ENCODE data around the gene ISLR2.
A peak's percentile ranks its signal among the peaks of the same experiment; 100 is the strongest.
"Not testable (repeated sequence)": the region's sequence is repeated elsewhere in the genome, so short reads cannot be mapped to it uniquely, and the experiment has no call there.

The ISLR2 gene, protein sequence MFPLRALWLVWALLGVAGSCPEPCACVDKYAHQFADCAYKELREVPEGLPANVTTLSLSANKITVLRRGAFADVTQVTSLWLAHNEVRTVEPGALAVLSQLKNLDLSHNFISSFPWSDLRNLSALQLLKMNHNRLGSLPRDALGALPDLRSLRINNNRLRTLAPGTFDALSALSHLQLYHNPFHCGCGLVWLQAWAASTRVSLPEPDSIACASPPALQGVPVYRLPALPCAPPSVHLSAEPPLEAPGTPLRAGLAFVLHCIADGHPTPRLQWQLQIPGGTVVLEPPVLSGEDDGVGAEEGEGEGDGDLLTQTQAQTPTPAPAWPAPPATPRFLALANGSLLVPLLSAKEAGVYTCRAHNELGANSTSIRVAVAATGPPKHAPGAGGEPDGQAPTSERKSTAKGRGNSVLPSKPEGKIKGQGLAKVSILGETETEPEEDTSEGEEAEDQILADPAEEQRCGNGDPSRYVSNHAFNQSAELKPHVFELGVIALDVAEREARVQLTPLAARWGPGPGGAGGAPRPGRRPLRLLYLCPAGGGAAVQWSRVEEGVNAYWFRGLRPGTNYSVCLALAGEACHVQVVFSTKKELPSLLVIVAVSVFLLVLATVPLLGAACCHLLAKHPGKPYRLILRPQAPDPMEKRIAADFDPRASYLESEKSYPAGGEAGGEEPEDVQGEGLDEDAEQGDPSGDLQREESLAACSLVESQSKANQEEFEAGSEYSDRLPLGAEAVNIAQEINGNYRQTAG

DNA sequence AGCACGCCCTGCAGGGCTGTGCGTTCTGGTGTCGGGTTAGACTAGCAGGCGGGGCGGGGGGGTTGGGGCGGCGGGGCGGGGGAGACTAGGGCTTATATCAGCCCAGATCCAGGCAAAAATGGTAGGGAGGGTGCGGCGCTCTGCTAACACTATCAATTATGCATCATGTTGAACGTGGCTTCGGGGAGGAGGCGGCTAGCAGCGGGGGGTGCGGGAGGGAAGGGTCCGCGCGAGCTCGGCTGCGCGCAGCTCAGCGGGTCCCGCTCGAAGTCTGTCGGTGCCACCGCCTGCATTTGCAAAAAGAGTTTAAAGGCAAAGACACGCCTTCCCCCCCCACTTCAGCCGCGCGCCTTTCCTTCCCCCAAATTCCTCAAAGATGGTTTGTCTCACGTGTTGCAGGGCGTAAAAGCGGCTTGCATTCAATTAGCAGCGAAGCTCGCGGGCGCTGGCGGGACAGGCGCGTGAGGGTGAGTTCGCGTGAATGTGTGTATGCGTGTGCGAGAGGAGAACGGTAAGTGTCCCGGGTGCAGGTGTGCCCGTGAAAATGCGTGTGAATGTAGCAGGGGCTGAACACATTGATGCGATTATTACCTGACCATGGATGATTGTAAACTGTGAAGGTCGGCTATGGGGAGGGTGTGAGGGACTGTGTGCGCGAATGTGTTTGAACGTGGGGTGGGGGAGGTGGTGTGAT is at the start of gene ISLR2:
ISLR2 (plus strand) TSS at position 432 of the 694 bp plus-strand sequence. CDS start 2,169 bp downstream, outside the sequence.
- DNase-seq, result peak; percentile 64

DNA sequence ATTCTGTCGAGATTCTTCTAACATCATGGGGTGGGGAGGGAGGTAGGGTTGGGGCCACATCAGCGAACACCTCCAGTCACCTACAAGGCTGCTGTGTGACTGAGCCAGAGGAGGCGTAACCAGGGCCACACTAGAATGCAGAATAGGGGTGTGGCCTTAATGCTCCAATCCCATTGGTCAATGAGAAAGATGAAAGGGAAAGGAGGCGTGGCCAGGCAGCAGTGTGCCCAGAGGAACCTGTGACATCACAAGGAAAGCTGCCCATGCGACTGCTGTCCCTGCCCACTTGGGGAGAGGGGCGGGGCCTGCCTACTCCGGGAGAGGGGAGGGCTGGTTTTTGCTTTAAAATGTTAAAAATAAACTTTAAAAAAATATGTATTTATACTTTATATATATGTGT is 47.9 kb upstream of the ISLR2 start, which contains the start of gene GOLGA6A:
GOLGA6A (minus strand) TSS at position 101 of the 400 bp plus-strand sequence; CDS start at position 60, 41 bp downstream.
- DNase-seq, result not testable (repeated sequence)

DNA sequence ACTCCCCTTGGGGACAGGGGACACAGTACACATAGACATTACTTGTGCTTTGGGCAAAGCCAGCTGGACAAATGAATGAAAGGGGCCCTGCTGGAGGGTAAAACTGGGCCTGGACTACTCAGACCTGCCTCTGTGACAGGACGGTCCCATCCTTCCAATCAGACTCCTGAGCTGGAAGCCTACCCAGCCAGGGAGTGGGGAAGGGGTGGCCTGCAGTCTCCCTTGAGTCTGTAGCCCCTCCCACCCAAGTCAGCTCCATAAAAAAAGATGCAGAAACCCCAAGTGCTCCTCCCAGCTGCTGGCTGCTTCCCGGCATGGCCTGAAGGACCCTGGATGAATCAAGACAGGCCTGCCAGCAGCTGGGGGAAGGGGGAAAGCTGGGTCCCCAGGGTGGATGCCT is 35.8 kb upstream of the ISLR2 start:
- DNase-seq, result not testable (repeated sequence)

DNA sequence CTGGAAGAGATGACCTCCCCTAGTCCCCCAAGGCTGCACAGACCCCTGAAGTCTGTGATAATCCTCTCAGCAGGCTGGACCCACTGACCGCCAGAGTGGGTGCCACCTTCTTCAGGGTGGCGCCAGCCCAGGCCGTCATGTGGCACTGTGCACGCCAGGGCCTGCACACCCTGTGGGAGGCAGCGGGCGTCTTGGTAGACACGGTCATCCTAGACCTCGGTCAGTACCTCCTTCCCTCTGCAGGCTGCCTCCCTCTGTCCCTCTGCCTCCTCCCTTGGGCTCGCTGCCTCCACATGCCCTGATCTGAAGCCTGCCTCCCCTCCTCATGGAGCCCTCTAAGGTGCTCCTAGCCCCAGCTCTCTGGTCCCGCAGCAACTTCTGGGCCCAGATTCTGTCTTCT is 34.8 kb upstream of the ISLR2 start:
- not testable (repeated sequence) for DNase-seq

DNA sequence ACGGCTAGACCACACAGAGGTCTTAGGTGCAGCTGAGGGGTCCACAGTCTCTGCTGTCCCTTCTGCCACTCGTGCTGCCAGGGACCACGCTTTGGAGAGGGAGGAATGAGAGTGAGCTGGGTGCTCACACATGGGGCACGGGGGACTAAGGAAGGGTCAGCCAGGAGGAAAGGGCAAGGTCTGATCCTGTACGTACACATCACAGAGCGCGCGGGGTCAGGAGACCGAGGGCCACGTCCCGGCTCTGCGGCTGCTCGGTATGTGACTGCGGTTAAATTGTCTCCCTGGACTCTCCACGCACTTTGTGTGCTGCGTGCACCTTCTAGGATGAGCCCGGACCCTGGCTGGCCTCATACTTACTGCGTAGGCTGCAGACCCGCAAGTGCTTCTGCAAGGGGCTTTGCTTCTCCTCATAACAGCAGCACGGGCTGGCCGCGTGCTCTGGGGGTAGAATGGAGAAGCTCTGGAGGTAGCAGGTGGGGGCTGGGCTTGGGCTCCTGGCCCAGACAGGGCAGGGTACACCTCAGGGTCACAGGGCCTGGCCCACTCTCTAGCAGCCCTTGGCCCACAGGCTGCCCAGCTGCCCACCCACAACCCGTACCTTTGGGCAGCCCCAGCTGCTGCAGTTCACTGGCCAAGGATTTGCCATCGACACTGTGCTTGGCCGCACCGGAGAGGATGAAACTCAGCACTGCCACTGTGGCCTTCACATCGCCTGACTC is 33.5 kb upstream of the ISLR2 start:
- DNase-seq, result not testable (repeated sequence)

DNA sequence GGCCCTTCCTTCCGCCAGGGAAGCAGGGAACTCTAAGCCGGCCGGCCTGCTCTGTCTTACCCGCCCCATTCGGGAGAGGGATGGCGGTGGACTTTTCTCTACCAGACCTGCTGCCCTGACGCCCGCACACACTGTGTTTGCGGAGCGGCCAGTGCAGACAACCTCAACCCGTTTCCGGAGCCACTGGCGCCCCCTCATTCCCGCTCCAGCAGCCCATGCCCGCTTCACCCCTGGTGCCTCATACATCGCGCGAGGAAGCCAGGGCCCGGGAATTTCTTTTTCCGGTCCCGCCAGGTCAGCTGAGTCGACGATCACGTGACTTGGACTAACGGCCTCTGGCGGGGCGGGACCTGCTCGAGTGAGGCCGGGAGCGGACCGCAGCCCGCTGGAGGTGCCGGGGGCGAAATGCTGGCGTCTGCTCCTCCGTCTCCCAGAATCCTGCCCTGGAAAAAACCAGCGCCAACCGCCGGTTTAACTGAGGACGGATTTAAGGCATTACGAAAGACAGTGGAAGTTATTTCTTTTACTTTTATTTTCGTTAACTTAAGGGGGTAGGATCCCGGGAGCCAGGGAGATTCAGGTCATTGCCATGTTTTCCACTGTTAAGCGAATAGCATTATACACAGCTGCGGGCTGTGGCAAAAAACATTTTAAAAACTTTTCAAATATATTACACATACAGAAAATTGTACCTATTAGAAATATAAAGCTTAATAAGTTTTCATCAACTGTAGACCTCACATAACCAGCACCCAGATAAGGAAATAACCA is 30.2 kb upstream of the ISLR2 start:
- DNase-seq, result not testable (repeated sequence)

DNA sequence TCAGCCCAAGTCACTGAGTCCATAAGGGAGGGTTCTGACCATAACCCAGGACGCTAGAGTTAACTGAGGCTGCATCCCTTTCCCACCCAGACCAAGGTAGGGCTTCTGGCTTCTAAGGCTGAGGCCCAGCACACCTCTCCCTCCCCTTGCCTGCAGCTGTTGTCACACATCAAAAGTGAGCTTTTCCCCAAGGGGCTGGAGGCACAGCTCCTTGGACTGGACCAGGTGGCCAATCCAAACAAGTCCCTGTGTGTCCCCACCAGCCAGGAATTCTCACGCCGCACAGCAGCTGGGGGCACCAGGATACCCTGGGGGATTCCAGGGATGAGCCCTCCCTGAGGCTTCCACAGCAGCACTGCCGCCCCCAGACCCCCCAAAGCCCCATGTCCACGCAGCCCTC is 22.3 kb upstream of the ISLR2 start:
- no peak for DNase-seq

DNA sequence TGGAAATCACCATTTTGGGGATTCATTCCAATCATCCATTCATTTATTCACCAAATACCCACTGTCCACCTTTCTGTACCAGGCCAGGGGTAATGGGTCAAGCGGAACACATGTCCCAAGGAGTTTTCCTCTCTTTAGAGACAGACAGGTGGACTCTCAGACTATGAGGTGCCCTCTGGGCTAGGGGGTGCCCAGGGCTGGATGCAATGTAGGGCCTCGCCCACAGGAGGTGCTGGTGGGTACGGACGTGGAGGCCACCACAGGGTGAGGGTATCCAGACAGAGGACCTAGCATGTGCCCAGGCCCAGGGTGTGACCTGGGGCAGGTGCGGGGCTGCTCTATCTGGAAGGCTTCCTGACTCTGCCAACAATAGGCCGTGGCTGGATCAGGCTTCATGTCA is 21.8 kb upstream of the ISLR2 start:
- DNase-seq, result not testable (repeated sequence)

DNA sequence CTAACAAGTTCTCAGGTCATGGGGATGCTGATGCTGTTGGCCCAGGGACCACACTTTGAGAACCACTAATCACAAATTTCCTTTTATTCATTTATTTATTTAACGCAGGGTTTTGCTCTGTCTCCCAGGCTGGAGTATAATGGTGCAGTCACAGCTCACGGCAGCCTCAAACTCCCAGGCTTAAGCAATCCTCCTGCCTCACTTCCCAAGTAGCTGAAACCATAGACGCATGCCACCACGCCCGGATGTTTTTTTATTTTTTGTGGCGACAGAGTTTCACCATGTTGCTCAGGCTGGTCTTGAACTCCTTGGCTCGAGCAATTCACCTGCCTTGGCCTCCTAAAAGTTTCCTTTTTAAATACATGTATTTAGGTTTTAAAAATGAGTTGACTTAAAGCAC is 20.7 kb upstream of the ISLR2 start:
- no peak for DNase-seq

DNA sequence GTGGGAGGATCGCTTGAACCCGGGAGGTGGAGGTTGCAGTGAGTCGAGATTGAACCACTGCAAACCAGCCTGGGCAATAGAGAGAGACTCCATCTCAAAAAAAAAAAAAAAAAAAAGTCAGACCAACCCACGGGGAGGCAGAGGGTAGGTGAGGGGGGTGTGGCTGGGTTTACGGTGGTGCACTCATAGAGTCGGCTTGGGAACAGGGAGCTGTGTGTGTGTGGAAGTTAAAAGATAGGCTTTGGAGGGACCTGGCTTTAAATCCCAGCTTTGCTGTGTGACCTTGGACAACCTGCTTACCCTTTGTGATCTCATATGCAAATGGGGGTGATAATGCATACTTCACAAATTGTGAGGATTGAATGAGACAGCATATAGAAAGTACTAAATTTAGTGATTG is 10.0 kb upstream of the ISLR2 start:
- DNase-seq, result peak; percentile 38

DNA sequence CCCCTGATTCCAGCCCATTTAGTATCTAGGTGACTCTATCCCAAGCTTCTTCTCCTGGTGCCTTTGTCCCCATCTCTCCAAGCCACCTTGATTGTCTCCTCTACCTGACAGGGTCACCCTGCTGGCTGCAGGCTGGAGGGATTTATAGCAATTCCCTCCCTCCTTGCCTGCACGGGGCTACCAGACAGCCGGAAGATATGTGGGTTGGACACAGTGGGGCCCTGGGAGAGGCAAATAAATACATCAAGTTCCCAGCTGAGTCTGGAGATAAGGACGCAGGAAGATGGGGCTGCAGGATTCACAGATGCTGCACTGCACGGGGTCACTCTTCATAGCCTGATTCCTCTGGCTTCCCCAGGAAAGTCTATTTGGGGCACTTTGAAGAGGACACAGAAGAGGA is 9.3 kb upstream of the ISLR2 start:
- no peak for DNase-seq

DNA sequence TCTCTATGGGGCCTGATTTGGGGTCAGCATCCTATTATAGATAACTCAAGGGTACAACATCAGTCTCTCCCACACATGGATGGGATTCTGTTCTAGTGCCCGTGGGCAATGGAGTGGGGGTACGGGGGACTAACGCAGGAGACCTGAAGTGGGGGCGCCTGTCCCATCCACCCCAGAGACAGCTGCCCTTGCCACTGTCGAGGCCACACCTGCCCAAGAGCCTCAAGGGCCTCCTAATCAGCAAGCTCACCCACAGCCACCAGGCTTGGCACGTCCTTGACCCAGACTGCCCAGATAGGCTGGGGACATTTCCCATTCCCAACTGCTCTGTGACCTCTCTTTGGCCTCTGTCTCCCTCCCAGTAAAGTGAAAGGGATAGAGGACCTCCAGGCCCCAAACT is 8.5 kb upstream of the ISLR2 start:
- no peak for DNase-seq

DNA sequence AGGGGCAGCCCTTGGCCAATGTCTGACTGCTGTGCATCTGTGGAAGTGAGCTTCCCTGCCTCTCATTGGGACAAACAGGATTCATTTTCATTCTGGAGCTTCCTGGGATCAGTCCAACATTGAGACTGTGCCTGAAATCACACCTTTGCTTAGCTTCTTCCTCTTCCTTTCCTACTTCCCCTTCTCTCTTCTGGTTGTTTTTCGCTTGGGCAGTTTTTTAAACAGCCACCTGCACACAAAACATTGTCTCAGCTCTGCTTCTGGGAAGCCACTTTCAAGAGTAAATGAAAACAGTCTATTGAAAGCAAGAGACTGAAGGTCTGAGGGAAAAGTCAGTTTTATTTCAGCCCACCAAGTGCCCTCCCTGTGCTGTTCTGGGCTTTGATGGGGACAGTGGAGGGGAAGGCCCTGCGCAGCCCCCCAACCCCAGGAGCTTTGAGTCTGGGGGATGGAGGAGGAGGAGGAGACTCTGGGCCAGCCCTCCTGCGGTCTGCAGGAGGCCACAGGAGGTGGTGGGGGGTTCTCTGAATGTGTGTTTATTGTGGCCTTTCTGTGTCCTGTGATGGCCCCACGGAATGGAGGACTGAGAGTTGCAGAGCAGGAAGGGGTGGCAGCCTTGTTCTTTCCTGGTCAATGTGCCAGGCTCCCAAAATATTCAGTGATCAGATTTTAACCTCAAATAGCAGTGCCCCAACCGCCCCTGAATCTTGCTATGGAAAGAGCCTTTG is 7.8 kb upstream of the ISLR2 start:
- DNase-seq, result no peak

DNA sequence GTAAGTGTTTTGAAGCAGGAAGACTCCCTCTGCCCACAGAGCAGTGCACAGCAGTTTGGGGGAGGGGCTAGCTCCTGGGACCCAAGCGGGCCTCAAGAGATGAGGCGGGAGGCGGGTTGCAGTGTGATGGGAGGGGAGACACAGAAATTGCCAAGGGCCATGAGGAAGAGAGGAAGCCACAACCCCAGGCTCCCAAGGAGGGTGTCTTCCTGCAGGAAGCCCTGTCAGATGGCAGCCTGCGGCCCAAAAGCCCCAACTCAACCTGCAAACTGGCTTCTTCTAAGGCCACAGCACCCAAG is 7.3 kb upstream of the ISLR2 start:
- DNase-seq, result peak; percentile 59

DNA sequence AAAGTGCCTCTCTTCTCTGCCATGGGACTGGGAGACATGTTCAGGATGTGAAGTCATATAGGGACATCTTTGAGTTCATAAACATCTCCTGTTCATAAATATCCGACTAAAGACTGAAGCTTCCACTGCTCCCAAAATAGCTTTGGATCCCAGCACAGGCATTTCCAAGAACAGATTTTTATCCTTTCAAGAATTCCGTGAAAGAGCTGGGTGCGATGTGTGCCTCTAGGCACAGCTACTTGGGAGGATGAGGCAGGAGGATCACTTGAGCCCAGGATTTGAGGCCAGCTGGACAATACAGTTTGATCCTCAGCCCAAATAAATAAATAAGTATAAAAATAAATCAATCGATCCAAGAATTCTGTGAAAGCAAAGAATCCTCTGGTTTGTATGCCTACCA is 6.7 kb upstream of the ISLR2 start:
- DNase-seq, result no peak

DNA sequence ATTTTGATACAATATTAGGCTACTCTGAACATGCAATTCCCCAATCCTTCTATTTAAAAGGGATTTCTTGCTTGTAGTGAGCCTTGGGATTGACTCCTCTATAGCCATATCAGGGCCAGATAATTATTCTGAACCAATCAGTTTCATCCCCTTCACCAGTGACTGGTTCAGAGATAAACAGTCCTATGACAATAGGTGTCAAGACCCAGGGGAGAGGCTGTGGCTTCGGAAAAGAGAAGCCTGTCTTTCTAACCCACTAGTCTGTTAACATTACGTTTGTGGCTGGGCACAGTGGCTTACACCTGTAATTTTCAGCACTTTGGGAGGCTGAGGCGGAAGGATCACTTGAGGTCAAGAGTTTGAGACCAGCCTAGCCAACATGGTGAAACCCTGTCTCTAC is 6.2 kb upstream of the ISLR2 start:
- no peak for DNase-seq

DNA sequence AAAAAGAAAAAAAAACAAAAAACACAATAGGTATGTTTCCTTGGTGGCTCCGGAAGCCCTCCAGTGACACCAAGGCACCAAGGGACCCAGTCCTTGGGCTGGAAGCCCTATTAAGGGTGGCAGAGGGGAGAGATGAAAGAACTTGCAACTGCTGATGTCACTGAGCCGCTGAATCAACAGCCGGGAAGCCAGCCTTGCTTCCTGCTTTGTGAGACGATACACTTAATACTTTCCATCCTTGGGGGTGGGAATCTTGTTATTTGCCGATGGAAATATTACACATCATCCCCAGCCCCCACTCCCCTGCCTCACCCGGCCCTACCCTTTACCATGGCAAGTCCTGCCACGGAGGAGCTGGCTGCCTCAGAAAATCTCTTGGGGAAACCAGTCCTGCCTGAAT is 5.6 kb upstream of the ISLR2 start:
- DNase-seq, result peak; percentile 43

DNA sequence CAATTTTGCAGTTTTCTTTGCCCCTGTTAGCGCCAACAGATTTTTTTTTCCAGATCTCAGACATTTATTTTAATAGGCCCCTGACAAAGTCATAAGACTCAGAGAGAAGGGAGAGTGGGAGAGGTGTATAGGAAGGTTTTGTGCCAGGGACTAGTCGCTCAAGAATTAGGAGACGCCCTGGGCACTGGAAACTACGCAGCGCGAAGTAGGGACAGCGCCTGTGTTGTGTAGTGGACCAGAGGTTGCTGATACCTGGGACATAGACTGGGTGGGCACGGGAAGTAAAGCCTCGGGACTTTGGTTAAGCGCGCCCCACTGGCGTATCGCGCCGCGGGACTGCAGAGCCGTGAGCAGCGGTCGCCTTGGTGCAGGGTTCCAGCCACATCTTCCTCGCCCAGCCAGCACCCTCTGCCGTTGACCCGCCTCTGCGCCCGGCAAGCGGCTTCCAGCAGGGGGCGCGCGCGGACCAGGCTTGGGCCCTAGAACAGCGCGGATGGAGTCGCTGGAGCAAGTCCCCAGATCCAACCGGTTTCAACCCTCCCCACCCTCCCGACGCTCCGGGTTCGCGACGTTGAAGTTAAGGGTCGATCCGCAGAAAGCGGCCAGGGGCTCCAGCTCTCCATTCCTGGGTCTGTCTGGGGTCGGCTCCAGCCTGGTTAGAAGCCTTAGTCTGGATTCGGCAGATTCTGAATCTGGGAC is 3.0 kb upstream of the ISLR2 start:
- peak; percentile 95 for DNase-seq

DNA sequence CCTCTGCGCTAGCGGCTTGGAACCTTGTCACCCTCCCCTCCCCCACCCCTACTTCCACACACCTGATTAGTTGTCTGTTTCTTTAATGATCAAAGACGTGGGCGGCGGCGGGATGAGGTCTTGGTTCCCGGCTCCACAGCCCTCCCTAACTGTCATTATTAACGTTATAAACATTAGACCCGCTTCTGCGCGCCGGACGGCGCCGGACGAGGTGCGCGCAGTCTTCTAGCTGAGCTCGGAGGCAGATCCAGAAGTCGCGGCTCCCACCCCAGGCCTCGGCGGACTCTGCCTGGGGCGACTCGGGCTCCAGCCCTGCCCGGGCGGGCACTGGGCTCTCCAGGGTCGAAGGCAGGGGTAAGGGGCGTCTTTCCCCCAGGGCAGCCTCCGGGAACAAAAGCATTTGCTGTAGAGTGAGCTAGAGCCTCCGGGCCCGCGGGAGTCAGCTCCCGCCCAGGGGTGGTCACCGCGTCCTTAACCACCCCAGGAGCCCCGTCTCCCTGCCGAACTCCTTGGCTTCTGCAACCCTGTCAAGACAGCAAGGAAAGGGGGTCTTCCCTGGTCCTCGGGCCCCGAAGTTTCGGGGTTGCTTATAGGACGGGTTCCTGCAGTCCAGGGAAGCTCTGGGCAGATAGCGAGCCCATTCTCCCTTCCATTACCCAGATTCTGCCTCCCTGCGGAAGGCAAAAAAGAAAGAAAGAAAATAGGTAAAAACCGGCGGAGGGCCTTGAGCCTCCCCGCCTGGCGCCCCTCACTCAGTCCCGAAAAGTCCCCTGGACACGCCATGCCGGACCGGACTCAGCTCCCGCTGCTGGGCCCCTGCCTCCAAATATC is 2.2 kb upstream of the ISLR2 start:
- DNase-seq, result no peak
